ENCODE results near the gene ENHO.

Gene ENHO

DNA sequence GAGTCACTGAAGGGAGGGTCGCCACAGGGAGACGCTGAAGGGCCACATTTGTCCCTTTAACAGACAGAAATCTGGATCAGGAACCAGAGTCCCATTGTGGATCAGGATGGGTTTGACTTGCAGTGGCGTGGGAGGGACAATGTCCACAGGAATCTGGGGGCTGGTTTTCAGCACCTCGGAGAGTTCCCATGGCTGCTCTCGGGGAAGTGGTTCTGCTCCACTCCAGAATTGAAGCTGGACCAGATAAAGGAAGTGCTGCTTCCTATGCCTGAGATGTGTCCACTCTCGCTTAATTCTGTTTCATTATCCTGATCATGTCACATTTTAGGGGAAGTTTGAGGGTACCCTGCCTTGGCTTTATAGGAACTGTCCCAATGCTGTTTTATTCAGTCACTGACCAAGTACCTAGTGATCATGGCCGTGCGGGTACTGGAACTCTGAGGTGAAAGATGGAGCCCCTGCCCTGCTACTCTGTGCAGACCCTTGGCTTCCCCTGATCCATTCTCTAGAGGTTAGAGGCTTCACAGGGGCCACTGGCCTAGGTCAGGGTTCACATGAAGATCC lies 28.7 kb downstream of the ENHO start:
- Histone ChIP-seq H3F3A (ENCODE audit: control insufficient read depth, insufficient read depth) (no peaks in the 10 kb centered on the region), H3K36me3 (ENCODE audit: control insufficient read depth, low read length) (no peaks in the 10 kb centered on the region), H3K4me2 (ENCODE audit: low read length) (no peak overlapping the region), H3K9me2 (replicated peaks; ENCODE audit: control insufficient read depth, low read length) (no peaks in the 10 kb centered on the region), H3K9me3 (ENCODE audit: control insufficient read depth, insufficient read depth, low read length) (no peaks in the 10 kb centered on the region), H3K4me1 (ENCODE audit: control insufficient read depth, low read length) (no peaks in the 10 kb centered on the region), H3K27me3 (ENCODE audit: control insufficient read depth, low read length) (peaks cover 16% of the 10 kb centered on the region), H3K4me3 (ENCODE audit: low read length) (no peak overlapping the region), H3K79me2 (ENCODE audit: control insufficient read depth, low read length) (no peaks in the 10 kb centered on the region), H3K27ac (ENCODE audit: low read depth, low read length) (no peak overlapping the region), H4K20me1 (ENCODE audit: control insufficient read depth, insufficient read depth, low read depth, low read length) (no peaks in the 10 kb centered on the region)
- TF ChIP-seq, protein P1, sequence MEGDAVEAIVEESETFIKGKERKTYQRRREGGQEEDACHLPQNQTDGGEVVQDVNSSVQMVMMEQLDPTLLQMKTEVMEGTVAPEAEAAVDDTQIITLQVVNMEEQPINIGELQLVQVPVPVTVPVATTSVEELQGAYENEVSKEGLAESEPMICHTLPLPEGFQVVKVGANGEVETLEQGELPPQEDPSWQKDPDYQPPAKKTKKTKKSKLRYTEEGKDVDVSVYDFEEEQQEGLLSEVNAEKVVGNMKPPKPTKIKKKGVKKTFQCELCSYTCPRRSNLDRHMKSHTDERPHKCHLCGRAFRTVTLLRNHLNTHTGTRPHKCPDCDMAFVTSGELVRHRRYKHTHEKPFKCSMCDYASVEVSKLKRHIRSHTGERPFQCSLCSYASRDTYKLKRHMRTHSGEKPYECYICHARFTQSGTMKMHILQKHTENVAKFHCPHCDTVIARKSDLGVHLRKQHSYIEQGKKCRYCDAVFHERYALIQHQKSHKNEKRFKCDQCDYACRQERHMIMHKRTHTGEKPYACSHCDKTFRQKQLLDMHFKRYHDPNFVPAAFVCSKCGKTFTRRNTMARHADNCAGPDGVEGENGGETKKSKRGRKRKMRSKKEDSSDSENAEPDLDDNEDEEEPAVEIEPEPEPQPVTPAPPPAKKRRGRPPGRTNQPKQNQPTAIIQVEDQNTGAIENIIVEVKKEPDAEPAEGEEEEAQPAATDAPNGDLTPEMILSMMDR (IDR thresholded peaks at IDR 0.05; ENCODE audit: low read depth, low read length, poor library complexity, severe bottlenecking), result no peak
- no peak for TF ChIP-seq EZH2phosphoT487 (IDR thresholded peaks at IDR 0.05; ENCODE audit: borderline replicate concordance, low read length)

DNA sequence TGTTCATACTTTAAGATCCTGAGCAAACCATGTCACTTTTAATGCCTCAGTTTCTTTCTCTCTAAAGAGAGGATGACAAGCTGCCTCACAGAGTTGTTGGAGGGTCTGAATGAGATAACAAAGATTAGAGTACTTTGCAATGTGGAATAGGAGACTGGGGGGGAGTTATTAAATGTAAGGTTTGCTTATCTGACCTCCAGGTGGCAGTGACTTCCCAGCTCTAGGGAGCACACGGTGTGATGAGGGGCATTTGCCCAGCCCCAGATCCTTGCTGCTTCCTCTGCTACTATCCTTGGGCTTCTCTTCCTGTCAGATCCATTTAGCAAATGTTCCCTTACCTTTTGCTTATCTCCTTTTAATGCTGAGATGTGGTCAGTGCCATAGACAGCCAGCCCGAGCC lies 30.7 kb downstream of the ENHO start:
- Histone ChIP-seq H3K9me3 (ENCODE audit: control insufficient read depth, insufficient read depth, low read length) (no peaks in the 10 kb centered on the region), H3K36me3 (ENCODE audit: control insufficient read depth, low read length) (no peaks in the 10 kb centered on the region), H4K20me1 (ENCODE audit: control insufficient read depth, insufficient read depth, low read depth, low read length) (no peaks in the 10 kb centered on the region), H3K27me3 (ENCODE audit: control insufficient read depth, low read length) (peaks cover 28% of the 10 kb centered on the region), H3F3A (ENCODE audit: control insufficient read depth, insufficient read depth) (no peaks in the 10 kb centered on the region), H3K9me2 (replicated peaks; ENCODE audit: control insufficient read depth, low read length) (no peaks in the 10 kb centered on the region), H3K4me1 (ENCODE audit: control insufficient read depth, low read length) (no peaks in the 10 kb centered on the region), H3K79me2 (ENCODE audit: control insufficient read depth, low read length) (no peaks in the 10 kb centered on the region), H3K4me2 (ENCODE audit: low read length) (no peak overlapping the region), H3K27ac (ENCODE audit: low read depth, low read length) (no peak overlapping the region), H3K4me3 (ENCODE audit: low read length) (no peak overlapping the region)
- no peak for TF ChIP-seq EZH2phosphoT487 (IDR thresholded peaks at IDR 0.05; ENCODE audit: borderline replicate concordance, low read length)
- TF ChIP-seq, protein P1 (IDR thresholded peaks at IDR 0.05; ENCODE audit: low read depth, low read length, poor library complexity, severe bottlenecking), result no peak

DNA sequence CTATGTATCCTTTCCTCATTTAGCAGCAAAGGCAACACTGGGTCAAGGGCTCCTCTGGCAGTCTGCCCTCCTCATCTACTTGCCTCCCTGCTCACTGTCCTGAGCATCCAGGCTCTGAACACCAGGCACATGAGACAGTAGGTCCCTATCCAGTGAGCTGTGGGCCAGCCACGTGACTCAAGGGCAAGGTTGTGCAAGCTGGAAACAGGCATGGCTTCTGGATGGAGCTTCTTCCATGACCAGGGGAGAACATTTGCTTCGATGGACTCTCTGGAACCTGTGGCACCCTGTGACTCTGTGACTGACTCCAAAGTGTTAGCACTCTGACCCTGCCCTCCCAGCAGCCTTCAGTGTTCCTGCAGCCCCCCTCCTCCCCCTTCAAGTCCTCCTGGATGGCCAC lies 31.2 kb downstream of the ENHO start:
- Histone ChIP-seq H3K4me2 (ENCODE audit: low read length) (no peak overlapping the region), H3K36me3 (ENCODE audit: control insufficient read depth, low read length) (no peaks in the 10 kb centered on the region), H3F3A (ENCODE audit: control insufficient read depth, insufficient read depth) (no peaks in the 10 kb centered on the region), H3K27ac (ENCODE audit: low read depth, low read length) (no peak overlapping the region), H3K9me2 (replicated peaks; ENCODE audit: control insufficient read depth, low read length) (no peaks in the 10 kb centered on the region), H3K4me1 (ENCODE audit: control insufficient read depth, low read length) (no peaks in the 10 kb centered on the region), H3K27me3 (ENCODE audit: control insufficient read depth, low read length) (peaks cover 32% of the 10 kb centered on the region), H3K9me3 (ENCODE audit: control insufficient read depth, insufficient read depth, low read length) (no peaks in the 10 kb centered on the region), H3K4me3 (ENCODE audit: low read length) (no peak overlapping the region), H4K20me1 (ENCODE audit: control insufficient read depth, insufficient read depth, low read depth, low read length) (no peaks in the 10 kb centered on the region), H3K79me2 (ENCODE audit: control insufficient read depth, low read length) (no peaks in the 10 kb centered on the region)
- TF ChIP-seq EZH2phosphoT487 (IDR thresholded peaks at IDR 0.05; ENCODE audit: borderline replicate concordance, low read length), result no peak
- TF ChIP-seq, protein P1 (IDR thresholded peaks at IDR 0.05; ENCODE audit: low read depth, low read length, poor library complexity, severe bottlenecking), result no peak

Measured in DOHH2 (cell line).